SK-N-SH (cell line): ENCODE measurements around the gene FOCAD. TPM values are rescaled to one million over a fixed set of nuclear protein-coding genes. Genes with fewer than 3 reads are reported as not detected.

ENCODE experiments used
- CTCF ChIA-PET: fragments of 300-600, 350-600 bp; formaldehyde crosslinking; extraction: SDS; loops from one replicate; lab custom pipeline; 2021; lab: Yijun Ruan, JAX
- POLR2A ChIA-PET: fragments of 350-600 bp; sonication (Branson Sonifier 250); formaldehyde crosslinking; extraction: SDS; loops from one replicate; lab custom pipeline; 2020; ENCODE audit warnings: antibody characterized with exemption, inconsistent platforms; lab: Yijun Ruan, JAX
- DNase-seq: peaks from one replicate; pipeline ENCODE4 v3.0.0; 2012
- H2AFZ ChIP-seq: fragments of 200-600 bp; sonication (generic); 2 replicates; pipeline ENCODE4 v1.8.1; 2016; ENCODE audit warnings: antibody characterized with exemption, mild to moderate bottlenecking, low read depth
- H3F3A ChIP-seq: fragments of 200-600 bp; sonication (generic); replicated peaks from 2 replicates; pipeline ENCODE3; 2016; ENCODE audit warnings: antibody characterized with exemption, mild to moderate bottlenecking; ENCODE audit not compliant: insufficient read depth
- H3K27ac ChIP-seq, 2 experiments: fragments of 200-500 bp in 1 of 2; fragments of 200-600 bp in 1 of 2; sonication (Bioruptor generic) in 1 of 2; sonication (generic), shearing (Covaris generic) in 1 of 2; 2 replicates each; pipeline versions ENCODE4 v1.5.1 to v1.6.1; 2014 to 2016; ENCODE audit warnings: low read depth in 2 of 2, inconsistent platforms in 1 of 2, low read length in 1 of 2, mild to moderate bottlenecking in 1 of 2, mixed read lengths in 1 of 2
- H3K27me3 ChIP-seq: fragments of 200-600 bp; sonication (generic), shearing (Covaris generic); 2 replicates; pipeline ENCODE4 v1.6.1; 2016; ENCODE audit warnings: mixed run types; ENCODE audit not compliant: insufficient read depth
- H3K36me3 ChIP-seq, 2 experiments: fragments of 200-500 bp in 1 of 2; fragments of 200-600 bp in 1 of 2; sonication (Bioruptor generic) in 1 of 2; sonication (generic) in 1 of 2; replicated peaks in 1 of 2; 2 replicates each; pipeline versions ENCODE3 to v1.5.1; 2014 to 2016; ENCODE audit warnings: low read length in 1 of 2, mild to moderate bottlenecking in 1 of 2; ENCODE audit not compliant: insufficient read depth in 2 of 2, control insufficient read depth in 1 of 2
- H3K4me1 ChIP-seq, 2 experiments: fragments of 200-500 bp in 1 of 2; fragments of 200-600 bp in 1 of 2; sonication (Bioruptor generic) in 1 of 2; sonication (generic), shearing (Covaris generic) in 1 of 2; 2 replicates each; pipeline versions ENCODE4 v1.5.1 to v1.6.1; 2014 to 2016; ENCODE audit warnings: low read depth in 1 of 2, low read length in 1 of 2, mixed run types in 1 of 2; ENCODE audit not compliant: insufficient read depth in 2 of 2, control insufficient read depth in 1 of 2
- H3K4me2 ChIP-seq: fragments of 200-600 bp; sonication (generic), shearing (Covaris generic); 2 replicates; pipeline ENCODE4 v1.6.1; 2017; ENCODE audit warnings: mixed run types
- H3K4me3 ChIP-seq, 2 experiments: fragments of 200-500 bp in 1 of 2; fragments of 200-600 bp in 1 of 2; sonication (Bioruptor generic) in 1 of 2; sonication (generic), shearing (Covaris generic) in 1 of 2; 2 replicates each; pipeline versions ENCODE4 v1.5.1 to v1.8.1; 2014 to 2016; ENCODE audit warnings: low read depth in 2 of 2, inconsistent platforms in 1 of 2, low read length in 1 of 2, mild to moderate bottlenecking in 1 of 2, mixed read lengths in 1 of 2, moderate library complexity in 1 of 2
- H3K79me2 ChIP-seq: fragments of 200-600 bp; sonication (generic); 2 replicates; pipeline ENCODE4 v1.8.1; 2017; ENCODE audit warnings: mild to moderate bottlenecking; ENCODE audit not compliant: insufficient read depth
- H3K9ac ChIP-seq: fragments of 200-600 bp; sonication (generic); 2 replicates; pipeline ENCODE4 v1.6.1; 2017; ENCODE audit warnings: mixed run types
- H3K9me2 ChIP-seq: fragments of 200-600 bp; sonication (generic); 2 replicates; pipeline ENCODE4 v1.6.1; 2017; ENCODE audit warnings: mixed run types
- H3K9me3 ChIP-seq: fragments of 200-600 bp; sonication (generic); 2 replicates; pipeline ENCODE4 v1.6.1; 2017; ENCODE audit warnings: mixed run types, mild to moderate bottlenecking, moderate library complexity
- H4K20me1 ChIP-seq: fragments of 200-600 bp; sonication (generic); 2 replicates; pipeline ENCODE4 v1.6.1; 2017; ENCODE audit warnings: mild to moderate bottlenecking, mixed run types; ENCODE audit not compliant: insufficient read depth
- ELF1 ChIP-seq: IDR thresholded peaks from 2 replicates; pipeline ENCODE4 v1.4.0; 2012
- FOSL2 ChIP-seq: IDR thresholded peaks from 2 replicates; pipeline ENCODE4 v1.4.0; 2012; ENCODE audit warnings: low read depth, mild to moderate bottlenecking, moderate library complexity, borderline replicate concordance
- FOXM1 ChIP-seq: IDR thresholded peaks from 2 replicates; pipeline ENCODE4 v1.4.0; 2012; ENCODE audit warnings: low read depth, mild to moderate bottlenecking
- GABPA ChIP-seq: IDR thresholded peaks from 2 replicates; pipeline ENCODE4 v1.4.0; 2012; ENCODE audit warnings: low read depth, mild to moderate bottlenecking
- GATA2 ChIP-seq: sonication (generic); formaldehyde crosslinking; IDR thresholded peaks from 2 replicates; pipeline ENCODE4 v1.5.0; 2020; ENCODE audit warnings: mild to moderate bottlenecking, missing genetic modification reagents
- JUND ChIP-seq: IDR thresholded peaks from 2 replicates; pipeline ENCODE4 v1.4.0; 2012
- MAX ChIP-seq: IDR thresholded peaks from 2 replicates; pipeline ENCODE4 v1.4.0; 2012; ENCODE audit warnings: low read depth
- MEF2A ChIP-seq: IDR thresholded peaks from 2 replicates; pipeline ENCODE4 v1.4.0; 2012; ENCODE audit warnings: low read depth, borderline replicate concordance
- MXI1 ChIP-seq: IDR thresholded peaks from 2 replicates; pipeline ENCODE4 v1.6.1; 2012; ENCODE audit warnings: mild to moderate bottlenecking, low read depth, low read length, improper control_type of control experiment
- NRF1 ChIP-seq: IDR thresholded peaks from 2 replicates; pipeline ENCODE4 v1.6.1; 2012; ENCODE audit warnings: low read depth, mild to moderate bottlenecking, low read length
- PBX3 ChIP-seq: IDR thresholded peaks from 2 replicates; pipeline ENCODE4; 2012
- POLR2AphosphoS5 ChIP-seq: IDR thresholded peaks from 2 replicates; pipeline ENCODE4 v1.6.1; 2012; ENCODE audit warnings: low read depth, low read length
- RAD21 ChIP-seq: IDR thresholded peaks from 2 replicates; pipeline ENCODE4 v1.6.1; 2012; ENCODE audit warnings: mild to moderate bottlenecking, low read length
- RCOR1 ChIP-seq: fragments of 150-350 bp; IDR thresholded peaks from 2 replicates; pipeline ENCODE4 v1.6.1; 2017; ENCODE audit warnings: antibody characterized with exemption, low read length
- RFX5 ChIP-seq: IDR thresholded peaks from 2 replicates; pipeline ENCODE4 v1.6.1; 2012; ENCODE audit warnings: mild to moderate bottlenecking, improper control_type of control experiment, low read length
- SIN3A ChIP-seq: IDR thresholded peaks from 2 replicates; pipeline ENCODE4 v1.6.1; 2012; ENCODE audit warnings: low read depth, mild to moderate bottlenecking, low read length, moderate library complexity, borderline replicate concordance
- TAF1 ChIP-seq: IDR thresholded peaks from 2 replicates; pipeline ENCODE4 v1.6.1; 2012; ENCODE audit warnings: low read depth, mild to moderate bottlenecking, low read length, moderate library complexity, borderline replicate concordance
- TEAD4 ChIP-seq: IDR thresholded peaks from 2 replicates; pipeline ENCODE4 v1.4.0; 2012; ENCODE audit warnings: mild to moderate bottlenecking, borderline replicate concordance; ENCODE audit not compliant: insufficient read depth
- USF1 ChIP-seq: IDR thresholded peaks from 2 replicates; pipeline ENCODE4 v1.4.0; 2012; ENCODE audit warnings: low read depth, borderline replicate concordance
- WGBS: methylation state at CpG from one replicate; pipeline ENCODE4 v1.1.6; 2017; ENCODE audit warnings: low lambda C conversion rate; 5-methylcytosine and 5-hydroxymethylcytosine counted together
- polyA plus RNA-seq, 3 experiments: library from polyadenylated mRNA; depleted of rRNA; stranded (reverse); fragments of >200 nt; gene quantifications; 2 replicates each; pipeline ENCODE4 v1.2.3, GENCODE V29; 2012

FOCAD gene
- polyA plus RNA-seq, 1 of the 3 experiments (the other 2 are of a cell fraction) = 15.8 TPM

GRCh38 chr9:20925256-20926045, 241.4 kb downstream of the FOCAD start:
- POLR2A ChIA-PET = no interaction called here
- no peak overlapping the region for H2AFZ ChIP-seq
- no peaks in the 10 kb centered on the region for H3K79me2 ChIP-seq
- no peak overlapping the region for H3K9ac ChIP-seq
- no peaks in the 10 kb centered on the region for H3F3A ChIP-seq
- H3K4me1 ChIP-seq = no peaks in the 10 kb centered on the region
- H3K36me3 ChIP-seq = peaks cover 2 to 13% of the 10 kb centered on the region in 2 experiments
- DNase-seq = no peak
- no peak overlapping the region for H3K27ac ChIP-seq
- H3K4me3 ChIP-seq = no peak overlapping the region
- H3K4me2 ChIP-seq = no peak overlapping the region
- no peaks in the 10 kb centered on the region for H3K27me3 ChIP-seq
- no peaks in the 10 kb centered on the region for H3K9me3 ChIP-seq
- no peaks in the 10 kb centered on the region for H3K9me2 ChIP-seq
- TF ChIP-seq FOXM1 (no peak), SIN3A (no peak), MEF2A (no peak), PBX3 (no peak), TEAD4 (no peak), TAF1 (no peak), MXI1 (no peak)
- no peaks in the 10 kb centered on the region for H4K20me1 ChIP-seq
- CTCF ChIA-PET = no interaction called here
- WGBS = 100% methylated on average over 1 of the region's 1 CpG

- no peak overlapping the region for H3K4me3 ChIP-seq
- CTCF ChIA-PET = interaction anchor here (2.8 kb wide), 1 partner anchor 12 kb away, joined by 9 read pairs; no protein-coding TSS in a partner anchor
- POLR2A ChIA-PET = no interaction called here
Measured at GRCh38 chr9:20929276-20929675, 245.2 kb downstream of the FOCAD start.

More at GRCh38 chr9:20929276-20929675, 245.2 kb downstream of the FOCAD start:
- TF ChIP-seq FOXM1 (no peak), USF1 (no peak), RAD21 (no peak), SIN3A (no peak), POLR2AphosphoS5 (no peak), FOSL2 (no peak), ELF1 (no peak), RFX5 (no peak), GABPA (no peak), GATA2 (no peak), RCOR1 (no peak), NRF1 (no peak), MAX (no peak), JUND (no peak), TEAD4 (no peak)
- TF ChIP-seq, all 33 proteins: peak for 0
- Histone ChIP-seq H4K20me1 (no peaks in the 10 kb centered on the region), H3F3A (no peaks in the 10 kb centered on the region), H3K36me3 (peaks cover 2 to 24% of the 10 kb centered on the region in 2 experiments), H3K27ac (no peak overlapping the region), H2AFZ (no peak overlapping the region), H3K27me3 (no peaks in the 10 kb centered on the region), H3K79me2 (no peaks in the 10 kb centered on the region), H3K9me2 (no peaks in the 10 kb centered on the region), H3K4me2 (no peak overlapping the region), H3K9me3 (no peaks in the 10 kb centered on the region), H3K4me1 (no peaks in the 10 kb centered on the region), H3K9ac (no peak overlapping the region)
- no peak for DNase-seq
- 98% methylated on average over 5 of the region's 5 CpGs for WGBS
